HL-60 (cell line): ENCODE measurements around the gene DENND10.
A peak's percentile ranks its signal among the peaks of the same experiment; 100 is the strongest.

Experiments used
- DNase-seq, 2 experiments: peaks; one replicate each; pipeline ENCODE4 v3.0.0-alpha.2; 2010 to 2020; ENCODE audit warnings: low read depth in 1 of 2, low spot score in 1 of 2
- H3K27ac ChIP-seq: fragments of 250-450 bp; sonication (Bioruptor Pico); replicated peaks from 2 replicates; pipeline ENCODE4 v1.5.1; 2020; ENCODE audit warnings: mild to moderate bottlenecking, moderate library complexity
- H3K27me3 ChIP-seq: fragments of 250-450 bp; sonication (Bioruptor Pico); 2 replicates; pipeline ENCODE4 v1.5.1; 2021; ENCODE audit warnings: mild to moderate bottlenecking, moderate library complexity; ENCODE audit not compliant: insufficient read depth, poor library complexity, severe bottlenecking
- H3K4me3 ChIP-seq: replicated peaks from 2 replicates; pipeline ENCODE4 v1.5.1; 2011; ENCODE audit warnings: mild to moderate bottlenecking, control low read depth, low read length; ENCODE audit not compliant: insufficient read depth
- CTCF ChIP-seq: IDR thresholded peaks from one replicate; pipeline ENCODE4 v1.5.1; 2011; ENCODE audit warnings: low read length, control low read depth, inconsistent platforms; ENCODE audit not compliant: insufficient read depth
- GABPA ChIP-seq: IDR thresholded peaks from 2 replicates; pipeline ENCODE4 v1.6.1; 2012; ENCODE audit warnings: low read depth
- POLR2AphosphoS5 ChIP-seq: IDR thresholded peaks from 2 replicates; pipeline ENCODE4 v1.6.1; 2012; ENCODE audit warnings: low read depth
- REST ChIP-seq: IDR thresholded peaks from 2 replicates; pipeline ENCODE4 v1.6.1; 2012; ENCODE audit warnings: low read depth; ENCODE audit not compliant: insufficient replicate concordance
- SPI1 ChIP-seq: IDR thresholded peaks from 2 replicates; pipeline ENCODE4 v1.6.1; 2012; ENCODE audit warnings: low read depth, mild to moderate bottlenecking, borderline replicate concordance

Gene DENND10

GRCh38 chr10:119119400-119119799 lies 15.5 kb downstream of the DENND10 start:
- DNase-seq: no peak
- no peak for TF ChIP-seq REST
- TF ChIP-seq CTCF: no peak
- no peak overlapping the region for H3K27ac ChIP-seq
- no peak overlapping the region for H3K4me3 ChIP-seq
- H3K27me3 ChIP-seq: no peaks in the 10 kb centered on the region

- peak overlapping the region; percentile 43 for H3K27ac ChIP-seq
- no peak overlapping the region for H3K4me3 ChIP-seq
- H3K27me3 ChIP-seq: no peaks in the 10 kb centered on the region
- TF ChIP-seq REST (no peak), CTCF (no peak), GABPA (no peak), SPI1 (no peak), POLR2AphosphoS5 (no peak)
- DNase-seq: no peak
These were observed 16.5 kb downstream of the DENND10 start for GRCh38 chr10:119120413-119120867.

GRCh38 chr10:119120875-119121274 lies 17.0 kb downstream of the DENND10 start:
- TF ChIP-seq SPI1 (no peak), CTCF (no peak)
- no peak for DNase-seq
- Histone ChIP-seq H3K4me3 (no peak overlapping the region), H3K27me3 (no peaks in the 10 kb centered on the region), H3K27ac (peak overlapping the region; percentile 43)

- no peak for DNase-seq
- Histone ChIP-seq H3K27me3 (no peaks in the 10 kb centered on the region), H3K27ac (no peak overlapping the region), H3K4me3 (no peak overlapping the region)
- TF ChIP-seq POLR2AphosphoS5: no peak
- no peak for TF ChIP-seq GABPA
- TF ChIP-seq SPI1: no peak
- TF ChIP-seq CTCF: no peak
- no peak for TF ChIP-seq REST
These were observed 22.0 kb downstream of the DENND10 start for GRCh38 chr10:119125942-119126341.
